ENCODE results near the gene MYL12A.

Gene MYL12A

DNA sequence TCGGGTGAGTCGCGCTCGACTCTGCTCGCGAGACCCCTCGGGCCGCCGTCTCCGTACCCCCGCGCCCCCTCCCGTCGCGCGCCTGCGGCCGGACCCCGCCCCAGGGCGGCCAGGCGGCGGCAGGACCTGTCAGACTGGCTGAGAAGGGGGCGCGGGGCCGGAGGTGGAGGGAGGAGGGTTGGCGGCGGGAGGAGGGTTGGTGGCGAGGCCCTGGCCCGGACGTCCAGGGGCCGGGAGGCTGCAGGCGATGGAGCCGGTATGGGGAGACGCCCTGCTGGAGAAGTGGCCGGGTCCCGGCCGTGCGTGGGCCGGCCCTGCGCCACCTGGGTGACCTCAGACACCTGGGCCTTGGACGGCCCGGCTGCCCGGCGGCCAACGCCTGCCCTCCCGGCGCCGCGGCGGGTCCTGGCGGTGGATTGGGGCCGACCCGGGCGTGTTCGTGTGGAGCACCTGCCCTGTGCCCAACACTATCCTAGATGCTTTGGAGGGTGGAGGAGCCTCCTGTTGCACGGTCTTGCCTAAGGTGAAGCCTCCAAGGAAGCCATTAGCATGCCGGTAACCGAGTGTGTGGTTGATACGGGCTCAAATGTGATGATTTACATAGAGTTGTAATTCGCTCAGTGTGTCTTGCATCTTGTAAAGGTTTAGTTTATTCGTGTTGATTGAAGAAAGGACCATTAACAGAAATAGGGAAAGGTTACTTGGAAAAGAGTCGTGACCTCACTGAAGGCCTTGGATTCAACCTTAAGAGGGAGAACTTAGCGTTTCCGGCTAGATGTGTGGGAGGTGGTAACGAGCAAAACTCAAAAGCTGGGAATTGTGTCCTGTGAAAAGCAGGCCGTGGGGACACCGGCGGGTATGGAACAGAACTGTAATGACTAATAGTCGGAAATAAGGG is 14.9 kb downstream of the MYL12A start:
- TF ChIP-seq CTCF (IDR thresholded peaks at IDR 0.05) = no peak

GRCh38 chr18:3263132-3263700 is 15.6 kb downstream of the MYL12A start:
- TF ChIP-seq CTCF (IDR thresholded peaks at IDR 0.05) = no peak

- no peak for TF ChIP-seq CTCF (IDR thresholded peaks at IDR 0.05)
Observed at GRCh38 chr18:3264362-3264761, 16.8 kb downstream of the MYL12A start.

GRCh38 chr18:3265564-3266033 is 18.0 kb downstream of the MYL12A start:
- no peak for TF ChIP-seq CTCF (IDR thresholded peaks at IDR 0.05)

- no peak for TF ChIP-seq CTCF (IDR thresholded peaks at IDR 0.05)
Observed at GRCh38 chr18:3266062-3266608, 18.5 kb downstream of the MYL12A start.

DNA sequence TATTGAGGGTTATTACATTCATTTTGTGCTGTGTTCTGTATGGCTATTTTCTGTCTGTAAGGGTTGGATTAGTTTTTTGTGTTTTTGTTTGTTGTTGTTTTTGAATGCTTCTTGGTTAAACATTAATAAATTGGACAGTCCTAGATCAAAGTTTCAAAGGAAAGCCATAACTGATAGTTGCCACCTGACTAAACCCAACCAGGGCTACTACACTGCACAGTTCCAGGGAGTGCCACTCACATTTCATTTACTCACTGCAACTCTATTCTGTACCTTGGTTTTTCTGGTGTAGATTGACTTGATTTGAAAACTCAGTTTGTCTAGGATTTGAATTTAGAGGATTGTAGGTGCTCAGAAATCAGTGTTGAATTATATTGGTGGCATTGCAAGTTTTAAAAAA is 20.7 kb downstream of the MYL12A start:
- no peak for TF ChIP-seq CTCF (IDR thresholded peaks at IDR 0.05)

GRCh38 chr18:3269241-3269913 is 21.8 kb downstream of the MYL12A start:
- TF ChIP-seq CTCF (IDR thresholded peaks at IDR 0.05) = no peak

All from LNCAP (cell line).